ENCODE results near the gene EEIG2. TPM values are rescaled to one million over a fixed set of nuclear protein-coding genes. Genes with fewer than 3 reads are reported as not detected.
"Not testable (repeated sequence)": the region's sequence is repeated elsewhere in the genome, so short reads cannot be mapped to it uniquely, and the experiment has no call there.

EEIG2 gene
- polyA plus RNA-seq, 3 donors = 14.4 to 16.6 (median 14.7) TPM

DNA sequence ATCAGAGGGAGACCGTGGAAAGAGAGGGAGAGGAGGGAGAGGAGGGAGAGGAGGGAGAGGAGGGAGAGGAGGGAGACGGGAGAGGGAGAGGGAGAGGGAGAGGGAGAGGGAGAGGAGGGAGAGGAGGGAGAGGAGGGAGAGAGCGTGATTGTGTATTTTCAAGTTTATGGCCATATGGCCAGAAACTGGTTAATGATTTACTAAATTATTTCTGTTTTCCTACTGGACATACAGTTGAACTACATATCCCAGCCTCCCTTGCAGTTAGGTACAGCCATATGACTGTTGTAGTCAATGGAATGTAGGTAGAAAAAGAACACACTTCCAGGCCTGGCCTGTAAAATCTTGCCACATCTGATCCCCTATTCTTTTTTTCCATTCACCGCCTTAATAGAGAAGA, 23.1 kb upstream of the EEIG2 start:
- peak; percentile 11 for DNase-seq

DNA sequence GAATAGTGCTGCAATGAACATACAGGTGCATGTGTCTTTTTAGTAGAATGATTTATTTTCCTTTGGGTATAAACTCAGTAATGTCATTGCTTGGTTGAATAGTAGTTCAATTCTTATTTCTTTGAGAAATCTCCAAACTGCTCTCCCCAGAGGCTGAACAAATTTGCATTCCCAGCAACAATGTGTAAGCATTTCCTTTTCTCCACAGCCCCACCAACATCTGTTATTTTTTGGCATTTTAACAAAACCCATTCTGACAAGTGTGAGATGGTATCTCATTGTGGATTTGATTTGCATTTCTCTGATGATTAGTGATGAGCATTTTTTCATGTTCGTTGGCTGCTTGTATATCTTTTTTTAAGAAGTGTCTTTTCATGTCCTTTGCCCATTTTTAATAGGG, 21.9 kb upstream of the EEIG2 start:
- no peak for DNase-seq

DNA sequence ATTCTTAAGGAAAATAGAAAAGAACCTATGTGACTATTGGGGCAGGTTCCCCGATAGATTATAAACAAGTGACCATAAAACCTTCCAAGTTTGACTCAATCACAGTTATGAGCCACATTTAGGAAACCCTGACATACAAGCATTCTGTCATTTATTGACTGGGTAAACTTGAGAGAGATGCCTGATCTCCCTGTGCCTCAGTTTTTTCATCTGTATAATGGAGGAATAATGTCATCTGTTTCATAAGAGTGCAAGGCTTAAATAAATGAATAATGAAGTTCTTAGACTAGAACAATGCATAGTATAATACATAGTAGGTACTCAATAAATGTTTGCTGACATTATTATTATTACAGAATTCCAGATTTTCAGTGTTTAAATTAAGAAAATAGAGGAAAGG, 18.9 kb upstream of the EEIG2 start:
- DNase-seq = no peak

DNA sequence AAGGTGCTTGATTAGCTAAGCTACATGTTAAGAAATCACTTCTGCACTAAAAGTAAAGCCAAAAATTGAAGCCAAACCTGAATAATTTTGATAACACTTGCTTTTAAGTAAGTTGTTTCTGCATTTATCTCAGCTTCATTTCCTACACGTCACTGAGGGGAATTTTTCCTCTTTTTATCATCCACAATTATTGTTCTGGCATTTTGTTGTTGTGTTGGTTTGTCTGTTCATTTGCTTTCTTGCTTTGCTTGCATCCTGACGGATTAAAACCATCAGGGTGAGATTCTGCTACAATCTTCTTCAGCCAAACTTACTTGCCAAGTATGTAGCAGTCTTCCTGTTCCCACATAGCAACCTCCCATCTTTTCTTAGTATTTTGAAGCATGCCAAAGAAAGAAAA, 18.0 kb upstream of the EEIG2 start:
- DNase-seq = no peak

DNA sequence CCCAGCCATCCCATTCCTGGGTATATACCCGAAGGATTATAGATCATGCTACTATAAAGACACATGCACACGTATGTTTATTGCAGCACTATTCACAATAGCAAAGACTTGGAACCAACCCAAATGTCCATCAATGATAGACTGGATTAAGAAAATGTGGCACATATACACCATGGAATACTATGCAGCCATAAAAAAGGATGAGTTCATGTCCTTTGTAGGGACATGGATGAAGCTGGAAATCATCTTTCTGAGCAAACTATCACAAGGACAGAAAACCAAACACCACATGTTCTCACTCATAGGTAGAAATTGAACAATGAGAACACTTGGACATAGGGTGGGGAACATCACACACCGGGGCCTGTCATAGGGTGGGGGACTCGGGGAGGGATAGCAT, 12.4 kb upstream of the EEIG2 start:
- not testable (repeated sequence) for DNase-seq

DNA sequence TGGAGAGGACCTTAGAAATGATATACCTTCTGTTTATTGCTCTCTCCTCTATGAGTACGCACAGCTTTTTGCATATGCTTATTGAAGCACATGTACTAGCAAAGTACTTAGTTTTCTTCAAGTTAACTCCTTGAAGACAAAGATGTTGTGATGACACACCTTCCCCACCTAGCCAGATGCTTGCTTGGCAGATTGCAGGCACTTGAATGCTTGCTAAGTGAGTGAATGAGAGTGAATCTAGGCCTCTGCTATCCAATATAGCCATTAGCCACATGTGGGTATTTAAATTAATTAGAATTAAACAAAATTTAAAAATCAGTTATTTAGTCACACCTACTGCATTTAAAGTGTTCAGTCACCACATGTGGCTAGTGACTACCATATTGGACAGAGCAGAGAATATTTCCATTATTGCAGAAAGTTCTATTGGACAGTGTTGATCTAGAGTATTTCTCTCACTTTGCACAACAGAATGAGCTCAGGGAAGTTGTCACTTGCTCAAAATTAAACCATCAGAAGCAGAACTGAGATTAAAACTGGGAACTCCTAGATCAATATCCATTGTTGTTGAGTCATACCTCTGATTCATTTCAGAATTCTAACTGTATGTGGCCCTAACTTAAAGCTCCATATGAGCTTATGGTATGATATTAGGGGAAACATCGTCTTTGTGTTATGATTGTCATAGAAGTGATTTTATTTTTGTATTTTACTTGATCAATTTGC, 8.6 kb upstream of the EEIG2 start:
- DNase-seq = no peak

DNA sequence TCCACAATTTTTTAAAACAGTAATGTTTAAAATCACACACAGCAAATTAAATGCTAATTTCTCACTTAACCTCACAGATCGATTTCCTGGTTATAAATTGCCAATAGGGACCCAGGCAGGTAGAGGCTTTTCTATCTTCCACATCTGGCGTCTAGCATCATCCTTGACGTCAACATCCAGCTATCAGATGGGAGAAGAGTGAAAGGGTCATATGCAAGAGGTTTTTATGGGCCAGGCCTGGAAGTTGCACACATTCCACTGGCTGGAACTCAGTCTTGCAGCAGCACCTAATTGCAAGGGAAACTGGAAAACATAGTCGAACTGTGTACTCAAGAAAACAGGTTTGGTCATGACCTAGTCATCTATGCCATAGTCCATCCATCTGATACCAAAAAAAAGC, 6.0 kb upstream of the EEIG2 start:
- no peak for DNase-seq

DNA sequence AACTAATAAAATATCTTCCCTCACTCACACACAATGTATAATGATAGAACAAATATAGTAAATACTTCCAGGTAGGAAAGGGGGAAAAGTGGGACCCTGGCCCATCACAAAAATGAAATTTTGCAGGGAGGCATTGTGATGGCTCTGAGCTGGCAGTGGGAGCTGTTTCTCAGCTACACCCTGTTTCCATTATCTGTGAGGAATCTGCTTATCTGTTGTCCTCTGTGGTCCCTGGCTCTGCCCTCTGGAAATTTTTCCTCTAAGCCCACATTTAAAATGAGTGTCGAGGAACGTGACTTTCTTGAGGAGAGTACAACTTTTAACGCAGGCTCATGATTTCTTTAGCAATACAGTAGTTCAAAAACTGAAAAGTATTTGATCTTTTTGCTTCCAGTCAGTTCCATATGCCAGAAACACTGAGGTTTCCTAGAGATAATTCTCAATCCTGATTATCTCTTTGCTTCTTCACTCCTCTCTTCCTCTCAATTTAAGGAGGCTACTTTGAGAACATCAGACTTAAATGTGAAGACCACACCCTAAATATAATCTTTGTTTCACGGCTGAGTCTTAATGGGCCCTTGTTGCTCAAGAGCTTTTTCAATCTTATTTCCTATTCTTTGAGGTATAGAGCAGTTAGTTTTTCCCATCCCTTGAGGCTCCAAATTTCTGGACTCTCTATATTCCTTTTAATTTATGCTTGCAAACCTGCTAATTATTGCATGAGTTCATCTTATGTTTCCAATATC, 5.0 kb upstream of the EEIG2 start:
- no peak for DNase-seq

DNA sequence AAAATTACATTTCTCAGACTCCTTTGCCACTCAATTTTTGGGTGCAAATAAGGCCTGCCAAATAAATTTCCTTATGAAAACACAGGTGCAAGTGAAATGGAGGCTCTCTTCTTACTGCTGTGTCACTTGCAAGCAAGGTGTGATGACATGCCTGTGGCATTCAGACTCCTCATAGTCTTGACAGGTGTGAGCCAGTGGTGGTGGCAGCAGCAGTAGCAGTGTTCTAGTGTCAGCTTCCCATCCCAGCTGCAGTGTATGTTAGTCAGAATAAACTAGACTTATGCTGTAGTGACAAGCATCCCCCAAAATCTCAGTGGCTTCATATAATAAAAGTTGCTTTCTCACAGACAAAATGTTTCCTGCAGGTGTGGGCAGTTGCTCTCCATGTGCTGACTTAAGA, 3.8 kb upstream of the EEIG2 start:
- no peak for DNase-seq

DNA sequence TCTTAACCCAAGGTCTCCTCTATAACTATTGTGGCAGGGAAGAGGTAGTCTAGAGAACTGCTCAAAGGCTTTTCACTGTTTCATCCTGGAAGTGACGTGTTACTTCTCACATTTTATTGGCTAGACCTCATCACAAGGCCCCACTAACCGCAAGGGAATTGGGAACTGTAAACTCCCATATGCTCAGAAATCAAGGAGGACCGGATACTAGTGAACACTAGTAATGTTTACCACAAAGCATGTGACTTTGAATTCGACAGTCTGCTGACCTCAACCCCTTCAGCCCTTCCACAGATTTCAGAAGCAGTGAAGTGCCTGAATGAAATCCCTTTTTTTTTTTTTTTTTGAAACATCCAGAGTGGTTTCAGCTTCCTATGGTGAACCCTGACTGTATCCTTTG, 3.4 kb upstream of the EEIG2 start:
- no peak for DNase-seq

DNA sequence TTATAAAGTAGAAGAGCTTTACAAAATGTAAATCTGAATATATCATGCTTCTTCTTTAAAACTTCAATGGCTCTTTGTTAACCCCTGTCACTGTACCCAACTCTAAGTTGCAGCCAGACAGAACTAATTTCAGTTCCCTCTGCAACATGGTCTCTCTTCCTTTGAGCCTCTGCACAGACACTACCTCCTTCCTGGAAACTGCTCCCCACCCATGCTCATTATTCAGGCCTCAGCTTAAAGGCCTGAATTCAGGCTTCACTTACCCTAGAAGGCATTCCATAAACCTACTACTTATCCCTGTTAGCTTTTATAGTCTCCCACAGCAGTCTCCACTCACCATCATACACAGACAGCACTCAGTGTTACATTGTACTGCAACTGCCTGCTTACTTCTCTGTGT, 2.6 kb upstream of the EEIG2 start:
- DNase-seq = no peak

DNA sequence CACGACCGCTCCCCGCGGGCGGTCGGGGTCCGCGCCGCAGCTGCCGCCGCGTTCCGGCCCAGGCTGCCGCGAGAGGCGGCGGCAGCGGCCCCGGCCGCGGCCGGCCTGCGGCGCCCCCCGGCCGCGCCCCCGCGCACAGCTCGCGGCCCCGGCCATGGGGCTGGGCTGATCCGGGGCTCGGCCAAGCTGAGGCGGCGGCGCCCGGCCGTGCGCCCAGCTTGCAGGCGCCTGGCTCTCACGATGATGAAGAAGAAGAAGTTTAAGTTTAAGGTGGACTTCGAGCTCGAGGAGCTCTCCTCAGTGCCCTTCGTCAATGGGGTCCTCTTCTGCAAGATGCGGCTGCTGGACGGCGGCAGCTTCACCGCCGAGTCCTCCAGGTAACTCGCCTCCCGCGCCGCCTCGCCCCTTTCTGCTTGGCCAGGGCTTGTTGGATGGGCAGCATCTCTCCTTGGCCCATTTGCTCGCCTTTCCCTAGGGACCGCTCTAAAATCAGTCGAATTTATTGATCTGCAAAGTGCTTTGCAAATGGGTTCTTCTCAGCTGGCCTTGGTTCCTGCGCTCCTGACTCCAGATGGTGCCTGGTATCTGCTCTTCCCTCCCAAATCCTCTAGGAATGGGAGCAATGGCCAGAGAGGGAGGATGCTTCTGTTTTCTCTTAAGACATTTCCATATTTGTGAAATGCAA, 431 bp downstream of the EEIG2 start:
- peak; percentile 37 for DNase-seq

DNA sequence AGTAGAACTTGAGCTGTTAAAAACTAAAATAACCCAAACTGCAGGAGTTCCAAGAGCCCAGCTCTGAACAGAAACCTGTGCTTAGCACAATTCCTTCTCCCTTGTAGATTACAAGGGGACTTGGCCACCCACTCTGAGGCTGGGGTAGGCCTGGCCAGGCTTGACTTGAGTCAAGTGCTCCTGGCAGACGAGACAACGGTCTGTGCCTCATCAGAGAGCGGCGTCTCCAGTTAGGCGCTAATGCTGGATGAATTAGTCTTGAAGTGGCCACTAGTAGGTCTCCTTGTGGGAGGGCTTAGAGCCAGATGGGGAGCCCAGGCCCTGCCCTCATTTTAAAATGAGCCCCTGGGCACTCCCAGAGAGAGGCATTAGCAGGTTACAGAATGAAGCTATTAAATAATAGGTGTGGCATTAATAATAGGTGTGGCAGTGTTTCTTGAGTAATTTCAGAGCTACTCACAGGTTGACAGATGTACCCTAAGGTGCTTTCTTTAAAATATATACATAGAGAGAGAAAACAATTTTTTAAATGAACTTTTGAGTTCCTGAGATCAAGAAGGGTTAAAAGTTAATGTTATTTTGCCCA, 1.1 kb downstream of the EEIG2 start:
- DNase-seq = peak; percentile 47

DNA sequence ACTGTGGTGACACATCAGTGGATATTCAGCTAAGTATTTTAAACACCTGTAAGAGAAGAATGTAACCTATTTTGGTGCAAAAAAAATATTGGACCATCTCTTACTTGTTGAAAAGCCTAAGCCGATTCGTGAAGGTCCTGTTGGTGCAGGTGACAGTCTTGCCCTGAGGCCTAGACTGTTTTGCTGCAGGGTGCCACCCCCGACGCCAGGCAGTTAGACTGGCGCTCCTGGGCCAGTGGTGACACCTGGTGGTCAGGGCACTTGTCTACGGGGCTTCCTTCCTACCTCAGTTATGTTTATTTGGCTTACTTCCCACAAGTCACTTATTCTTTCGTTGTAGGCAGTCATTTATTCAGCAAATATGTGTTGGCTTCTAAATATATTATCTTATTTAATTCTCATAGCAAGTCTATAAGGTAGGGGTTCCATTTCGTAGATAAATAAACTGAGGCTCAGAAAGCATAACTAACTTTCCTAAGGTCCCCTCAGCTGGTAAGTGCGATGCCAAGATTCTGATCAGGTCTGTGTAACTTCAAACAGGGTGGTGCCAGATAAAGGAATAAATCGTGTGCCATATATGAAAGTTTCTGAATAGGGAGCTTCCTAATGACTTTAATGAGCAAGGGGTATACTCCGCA, 1.9 kb downstream of the EEIG2 start:
- DNase-seq = peak; percentile 17

DNA sequence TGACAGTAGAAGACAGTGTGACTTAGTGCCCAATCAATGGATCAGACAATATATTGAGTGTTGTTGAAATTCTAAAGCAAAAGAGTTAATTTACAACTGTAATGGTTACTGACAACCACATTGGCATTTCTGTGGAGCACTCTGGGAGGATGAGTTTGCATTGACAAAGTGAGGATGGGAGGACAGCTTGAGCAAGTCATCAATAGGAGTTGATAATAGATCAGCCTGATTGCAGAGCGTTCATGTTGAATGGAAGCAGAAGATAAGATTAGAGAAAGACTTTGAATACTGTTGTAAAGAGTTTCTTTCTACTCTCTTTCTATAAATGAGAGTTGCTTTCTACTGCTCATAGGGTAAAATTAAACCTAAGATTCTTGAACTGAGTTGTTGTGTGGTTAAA, 3.9 kb downstream of the EEIG2 start:
- DNase-seq = no peak

DNA sequence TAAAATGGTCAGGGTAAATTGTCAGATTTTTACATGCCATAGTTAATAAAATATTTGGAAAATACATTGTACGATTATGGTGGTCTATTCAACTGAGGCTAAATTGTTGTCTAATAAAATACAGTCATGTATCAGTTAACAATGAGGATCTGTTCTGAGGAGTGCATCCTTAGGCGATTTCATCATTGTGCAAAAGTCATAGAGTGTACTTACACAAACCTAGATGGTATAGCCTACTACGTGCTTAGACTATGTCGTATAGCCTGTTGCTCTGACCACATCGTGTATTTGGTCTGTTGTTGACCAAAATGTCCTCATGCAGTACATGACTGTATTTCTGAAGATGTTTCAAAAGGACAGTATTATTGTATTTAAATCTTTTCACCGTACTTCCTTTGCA, 5.2 kb downstream of the EEIG2 start:
- DNase-seq = no peak

DNA sequence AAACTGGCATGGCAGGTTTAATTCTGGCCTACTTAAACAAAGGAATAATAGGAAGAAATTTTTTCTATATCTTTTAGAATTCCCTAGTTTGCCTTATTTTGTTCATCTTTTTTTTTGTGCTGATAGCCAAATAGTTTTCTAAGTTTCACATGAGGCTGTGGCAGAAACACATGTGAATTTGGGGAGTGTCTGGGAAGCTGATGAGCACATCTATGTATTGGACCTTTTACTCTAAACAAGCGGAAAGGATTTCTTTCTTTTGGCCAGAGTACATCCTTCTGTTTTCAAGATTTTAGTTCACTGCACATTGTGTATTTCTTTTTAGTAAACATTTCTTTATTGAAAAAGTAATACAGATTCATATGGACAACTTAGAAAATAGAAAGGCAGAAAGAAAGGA, 5.6 kb downstream of the EEIG2 start:
- DNase-seq = no peak

DNA sequence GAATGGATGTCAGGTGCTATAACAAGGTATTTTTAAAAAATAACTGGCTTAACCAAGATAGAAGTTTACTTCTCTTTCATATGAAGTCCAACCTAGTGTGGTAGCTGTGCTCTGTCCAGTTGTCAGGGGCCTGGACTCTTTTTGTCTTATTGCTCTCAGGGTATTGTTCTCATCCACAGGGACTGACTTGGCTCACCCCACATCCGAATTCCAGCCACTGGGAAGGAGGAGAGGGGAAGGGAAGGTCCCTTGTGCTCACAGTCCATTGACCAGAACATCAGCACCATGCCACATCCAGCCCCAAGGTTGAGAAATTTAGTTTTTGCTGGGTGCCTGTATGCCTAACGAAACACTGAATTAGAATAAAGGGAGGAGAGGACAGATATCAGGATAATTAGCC, 8.7 kb downstream of the EEIG2 start:
- DNase-seq = no peak

DNA sequence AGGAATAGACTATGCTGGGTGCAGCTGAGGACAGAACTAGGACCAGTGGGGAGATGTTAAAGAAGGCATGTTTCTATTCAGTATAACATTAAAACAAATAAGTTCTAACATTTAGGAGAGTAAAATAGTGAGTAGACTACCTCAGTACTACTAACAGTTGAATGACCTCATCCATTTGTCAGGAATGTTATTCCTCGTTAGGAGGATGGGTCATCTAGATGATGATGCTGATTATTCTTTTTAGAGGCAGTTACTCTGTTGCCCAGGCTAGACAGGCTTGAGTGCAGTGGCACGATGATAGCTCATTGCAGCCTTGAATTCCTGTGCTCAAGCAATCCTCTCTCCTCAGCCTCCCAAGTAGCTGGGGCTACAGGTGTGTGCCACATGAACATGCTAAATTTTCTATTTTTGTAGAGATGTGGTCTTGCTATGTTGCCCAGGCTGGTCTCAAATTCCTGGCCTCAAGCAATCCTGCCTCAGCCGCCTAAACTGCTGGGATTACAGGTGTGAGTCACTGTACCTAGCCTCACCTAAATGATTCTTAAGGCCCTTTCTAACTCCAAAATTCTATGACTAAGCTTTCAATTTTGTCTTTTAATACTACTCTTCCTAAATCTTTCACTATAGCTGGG, 9.3 kb downstream of the EEIG2 start:
- DNase-seq = no peak

DNA sequence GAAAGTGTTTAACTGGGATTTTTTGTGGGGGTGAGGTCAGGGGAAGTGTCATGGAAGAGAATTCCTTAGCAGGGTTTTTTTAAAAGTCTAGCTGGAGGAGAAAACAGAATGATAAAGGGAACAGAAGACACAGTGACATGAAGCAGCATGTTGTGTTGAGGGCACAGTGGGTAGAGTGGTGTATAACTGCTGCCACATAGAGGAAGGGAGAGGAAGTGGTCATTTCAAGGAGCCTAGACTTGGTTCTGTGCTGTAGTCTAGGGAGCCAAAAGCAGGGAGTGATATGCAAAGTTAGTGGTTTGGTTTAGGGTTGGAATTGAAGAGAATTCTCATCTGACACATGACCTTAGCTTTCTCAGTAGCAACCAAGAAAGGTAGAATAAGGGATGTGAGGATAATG, 10.2 kb downstream of the EEIG2 start:
- DNase-seq = no peak

DNA sequence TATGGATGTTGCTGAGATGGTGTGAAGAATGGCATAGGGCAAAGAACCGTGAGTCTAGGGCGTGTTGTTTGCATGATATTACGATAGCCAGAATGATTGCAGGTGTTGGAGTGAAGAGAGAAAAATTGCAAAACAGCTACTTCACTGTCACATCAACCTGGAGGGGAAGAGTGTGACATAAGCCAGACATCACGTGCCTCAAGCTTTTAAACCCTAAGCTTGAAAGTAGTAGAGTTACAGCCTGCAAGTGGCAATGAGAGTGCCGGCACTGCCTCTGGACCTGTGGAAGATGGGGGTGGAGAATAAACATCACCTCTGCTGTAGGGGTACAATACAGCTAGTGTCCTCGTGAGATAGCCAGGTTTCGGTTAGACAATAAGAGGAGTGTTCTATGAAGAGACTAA, 11.1 kb downstream of the EEIG2 start:
- DNase-seq = no peak

DNA sequence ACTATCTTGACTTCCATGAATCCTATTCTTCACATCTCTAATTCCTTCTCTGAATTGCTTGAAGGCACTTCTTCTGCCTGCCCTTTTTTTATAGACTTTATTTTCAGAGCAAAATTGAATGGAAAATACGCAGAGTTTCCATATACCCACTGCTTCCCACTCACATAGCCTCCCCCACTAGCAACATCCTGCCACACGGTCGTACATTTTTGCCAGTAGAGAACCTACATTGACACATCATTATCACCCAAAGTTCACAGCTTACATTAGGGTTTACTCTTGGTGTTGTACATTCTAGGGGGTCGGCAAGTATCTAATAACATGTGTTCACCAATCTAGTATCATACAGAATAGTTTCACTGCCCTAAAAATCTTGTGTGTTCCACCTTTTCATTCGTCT, 12.3 kb downstream of the EEIG2 start:
- DNase-seq = no peak

Measured in renal pelvis (tissue), 4 donors.